ENCODE measurements around the gene PRAMEF8. TPM values are rescaled to one million over a fixed set of nuclear protein-coding genes. Genes with fewer than 3 reads are reported as not detected.
"Not testable (repeated sequence)": the region's sequence is repeated elsewhere in the genome, so short reads cannot be mapped to it uniquely, and the experiment has no call there.

Gene PRAMEF8
- total RNA-seq, 1 donor from 2014 or later = not detected

GRCh38 chr1:13237572-13237971 is 47.4 kb downstream of the PRAMEF8 start:
- H3K4me3 ChIP-seq (ENCODE audit: low read depth, low read length); DNase-seq (ENCODE audit: low read depth): not testable (repeated sequence)

- not testable (repeated sequence) for DNase-seq (ENCODE audit: low read depth); H3K4me3 ChIP-seq (ENCODE audit: low read depth, low read length)
Observed at GRCh38 chr1:13234057-13234456, 50.9 kb downstream of the PRAMEF8 start.

GRCh38 chr1:13232056-13232455 is 52.9 kb downstream of the PRAMEF8 start:
- H3K4me3 ChIP-seq (ENCODE audit: low read depth, low read length); DNase-seq (ENCODE audit: low read depth): not testable (repeated sequence)

Other genes starting within 250 kb of the PRAMEF8 start
- gene PRAMEF27, start 228.6 kb downstream of the PRAMEF8 start, total RNA-seq = not detected in 2 replicates
- gene HNRNPCL3, start 224.4 kb downstream of the PRAMEF8 start, total RNA-seq = not detected in 2 replicates
- gene PRAMEF25, start 214.4 kb downstream of the PRAMEF8 start, total RNA-seq = not detected in 2 replicates
- not detected in 2 replicates for gene HNRNPCL2, start 168.3 kb downstream of the PRAMEF8 start, total RNA-seq
- gene PRAMEF26, start 129.1 kb downstream of the PRAMEF8 start, total RNA-seq = not detected in 2 replicates
- gene HNRNPCL4, start 119.5 kb downstream of the PRAMEF8 start, total RNA-seq = not detected in 2 replicates
- not detected in 2 replicates for gene PRAMEF9, start 113.3 kb downstream of the PRAMEF8 start, total RNA-seq
- not detected in 2 replicates for gene PRAMEF13, start 83.7 kb downstream of the PRAMEF8 start, total RNA-seq
- not detected in 2 replicates for gene PRAMEF18, start 59.0 kb downstream of the PRAMEF8 start, total RNA-seq
- gene PRAMEF5, start 30.9 kb downstream of the PRAMEF8 start, total RNA-seq = not detected in 2 replicates
- gene PRAMEF33, start 18.4 kb upstream of the PRAMEF8 start, total RNA-seq = not detected in 2 replicates
- not detected in 2 replicates for gene PRAMEF15, start 30.4 kb upstream of the PRAMEF8 start, total RNA-seq
- gene PRAMEF14, start 62.0 kb upstream of the PRAMEF8 start, total RNA-seq = not detected in 2 replicates
- gene PRAMEF19, start 86.8 kb upstream of the PRAMEF8 start, total RNA-seq = not detected in 2 replicates
- gene PRAMEF17, start 104.5 kb upstream of the PRAMEF8 start, total RNA-seq = not detected in 2 replicates
- not detected in 2 replicates for gene PRAMEF20, start 125.3 kb upstream of the PRAMEF8 start, total RNA-seq
- gene LRRC38, start 228.9 kb upstream of the PRAMEF8 start, total RNA-seq = 0.36 TPM in 1 of 2 replicates, not detected in the other